Gastrocnemius medialis (tissue), 4 donors: Measurements from ENCODE around the gene RARG.

Experiments used
- CTCF ChIP-seq, 5 experiments: fragments of 450-650 bp in 3 of 5; fragments of 200-600 bp in 2 of 5; sonication (generic) in 2 of 5; IDR thresholded peaks in 4 of 5; conservative IDR thresholded peaks in 1 of 5; 1 replicate in 4 of 5; 2 replicates in 1 of 5; pipeline ENCODE4 v1.5.1; 2016 to 2019; ENCODE audit warnings: antibody characterized with exemption in 5 of 5, mild to moderate bottlenecking in 3 of 5, moderate library complexity in 3 of 5
- POLR2A ChIP-seq, 2 donors: fragments of 450-650 bp; IDR thresholded peaks; one replicate each; pipeline ENCODE4 v1.6.1; 2017; ENCODE audit warnings: antibody characterized with exemption in 2 of 2, mild to moderate bottlenecking in 2 of 2, moderate library complexity in 2 of 2

GRCh38 chr12:53222170-53222721 is 9.8 kb downstream of the RARG start:
- TF ChIP-seq CTCF (IDR thresholded peaks at IDR 0.05 in 4 of 5, conservative IDR thresholded peaks at IDR 0.05 in 1 of 5): no peak
- TF ChIP-seq POLR2A (IDR thresholded peaks at IDR 0.05): no peak
